NCI-H1436 (cell line): Measurements from ENCODE around the gene COPS6.
"Not testable (repeated sequence)": the region's sequence is repeated elsewhere in the genome, so short reads cannot be mapped to it uniquely, and the experiment has no call there.

Experiments used
- DNase-seq: peaks from one replicate; lab custom pipeline; 2025; lab: John Stamatoyannopoulos, UW

The COPS6 gene

DNA sequence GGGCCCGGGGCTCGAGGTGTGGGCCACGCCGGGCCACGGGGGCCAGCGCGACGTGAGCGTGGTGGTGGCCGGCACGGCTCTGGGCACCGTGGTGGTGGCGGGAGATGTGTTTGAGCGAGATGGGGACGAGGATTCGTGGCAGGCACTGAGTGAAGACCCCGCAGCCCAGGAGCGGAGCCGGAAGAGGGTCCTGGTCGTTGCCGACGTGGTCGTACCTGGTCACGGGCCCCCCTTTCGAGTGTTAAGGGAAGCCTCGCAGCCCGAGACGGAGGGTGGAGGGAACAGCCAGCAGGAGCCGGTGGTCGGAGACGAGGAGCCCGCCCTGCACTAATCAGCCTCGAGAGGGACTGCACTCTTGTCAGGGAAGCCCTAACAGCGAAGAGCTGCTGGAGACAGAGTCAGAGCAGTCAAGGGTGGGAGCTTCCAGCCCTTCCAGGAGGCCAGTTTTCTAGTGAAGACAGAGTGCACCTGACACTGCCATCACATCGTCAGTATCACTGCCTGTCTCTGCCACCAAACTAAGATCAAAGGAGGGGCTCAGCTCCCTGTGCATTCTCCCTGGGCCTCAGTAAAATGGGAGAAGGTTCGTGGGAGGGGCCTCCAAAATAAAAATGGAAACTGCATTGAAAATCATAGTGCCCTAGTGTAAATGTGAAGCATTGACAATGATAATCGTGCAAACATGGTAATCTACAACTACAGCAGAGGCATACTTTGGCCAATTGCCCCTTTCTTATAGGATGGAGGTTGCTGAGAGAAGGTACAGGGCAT is 39.3 kb downstream of the COPS6 start:
- no peak for DNase-seq

GRCh38 chr7:100128637-100128963 is 39.8 kb downstream of the COPS6 start:
- no peak for DNase-seq

DNA sequence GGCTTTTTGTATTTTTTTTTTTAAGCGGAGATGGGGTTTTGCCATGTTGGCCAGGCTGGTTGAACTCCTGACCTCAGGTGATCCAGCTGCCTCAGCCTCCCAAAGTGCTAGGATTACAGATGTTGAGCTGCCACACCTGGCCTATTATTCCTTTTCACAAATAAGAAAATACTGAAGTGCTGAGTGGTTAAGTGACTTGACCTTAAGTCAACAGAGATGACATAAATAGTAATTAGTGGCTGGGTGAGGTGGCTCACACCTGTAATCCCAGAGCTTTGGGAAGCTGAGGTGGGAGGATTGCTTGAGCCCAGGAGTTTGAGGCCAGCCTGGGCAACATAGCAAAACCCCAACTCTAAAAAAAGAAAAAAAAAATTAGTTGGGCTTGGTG is 41.4 kb downstream of the COPS6 start:
- not testable (repeated sequence) for DNase-seq

GRCh38 chr7:100130608-100131453 is 42.1 kb downstream of the COPS6 start:
- peak; percentile 76 for DNase-seq

GRCh38 chr7:100132126-100132525 is 43.4 kb downstream of the COPS6 start:
- DNase-seq = no peak

- peak; percentile 60 for DNase-seq
These were observed 44.0 kb downstream of the COPS6 start for GRCh38 chr7:100132697-100133151.

GRCh38 chr7:100137851-100138760 is 49.3 kb downstream of the COPS6 start:
- peak; percentile 19 for DNase-seq

DNA sequence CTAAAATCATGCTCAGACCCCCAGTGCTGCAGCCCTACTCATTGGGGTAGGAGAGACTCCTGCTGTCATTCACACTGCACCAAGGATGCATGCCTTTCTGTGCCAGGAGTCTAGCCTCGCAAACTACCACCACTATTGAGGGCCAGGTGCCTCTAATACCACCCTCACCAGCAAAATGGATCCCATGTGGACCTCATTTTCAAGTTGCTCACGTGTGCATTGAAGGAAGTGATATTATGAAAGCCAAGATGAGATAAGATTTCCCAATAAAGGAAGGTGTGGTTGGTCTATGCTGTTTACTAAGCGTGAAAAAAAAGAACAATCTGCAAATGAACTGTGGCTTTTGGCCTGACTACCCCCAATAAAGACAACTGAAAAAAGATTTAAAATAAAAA is 52.8 kb downstream of the COPS6 start:
- no peak for DNase-seq
